22Rv1 (cell line): ENCODE data around the gene PDCD1LG2.

Source experiments
- CTCF ChIP-seq: fragments of 450-650 bp; IDR thresholded peaks from 2 replicates; pipeline ENCODE4 v1.5.1; 2017; ENCODE audit warnings: mild to moderate bottlenecking
- ZFX ChIP-seq: fragments of 450-650 bp; IDR thresholded peaks from 2 replicates; pipeline ENCODE4 v1.6.1; 2017; ENCODE audit warnings: antibody characterized with exemption, borderline replicate concordance

GRCh38 chr9:5510989-5511388 is 658 bp downstream of the PDCD1LG2 start:
- TF ChIP-seq CTCF: no peak
- no peak for TF ChIP-seq ZFX
